Measurements from ENCODE around the gene DNM3. TPM values are rescaled to one million over a fixed set of nuclear protein-coding genes. Genes with fewer than 3 reads are reported as not detected.
A peak's percentile ranks its signal among the peaks of the same experiment; 100 is the strongest.

DNM3 gene
- total RNA-seq, 1 donor from 2014 or later = 1.1 TPM

DNA sequence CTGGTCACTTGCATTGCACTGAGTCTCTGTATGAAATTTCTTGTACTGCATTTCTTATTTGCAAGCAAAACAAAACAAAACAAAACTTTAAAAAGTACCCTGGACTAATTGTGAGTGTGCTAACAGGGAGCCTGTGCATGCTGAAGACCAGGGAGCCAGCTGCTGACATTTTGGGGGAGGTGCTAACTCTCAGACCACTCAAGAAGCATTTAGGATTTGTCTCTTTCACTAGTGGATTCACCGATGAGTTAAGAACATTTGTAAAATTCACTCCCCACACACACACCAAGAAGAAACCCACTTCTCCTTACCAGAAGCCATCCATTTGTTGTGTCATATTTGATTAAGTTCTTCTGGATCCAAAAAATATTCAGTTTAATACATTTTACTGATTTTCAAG lies 483.5 kb downstream of the DNM3 start:
- TF ChIP-seq EZH2phosphoT487 (IDR thresholded peaks at IDR 0.05) (no peak), EZH2 (IDR thresholded peaks at IDR 0.05) (no peak)
- TF ChIP-seq, protein P1, sequence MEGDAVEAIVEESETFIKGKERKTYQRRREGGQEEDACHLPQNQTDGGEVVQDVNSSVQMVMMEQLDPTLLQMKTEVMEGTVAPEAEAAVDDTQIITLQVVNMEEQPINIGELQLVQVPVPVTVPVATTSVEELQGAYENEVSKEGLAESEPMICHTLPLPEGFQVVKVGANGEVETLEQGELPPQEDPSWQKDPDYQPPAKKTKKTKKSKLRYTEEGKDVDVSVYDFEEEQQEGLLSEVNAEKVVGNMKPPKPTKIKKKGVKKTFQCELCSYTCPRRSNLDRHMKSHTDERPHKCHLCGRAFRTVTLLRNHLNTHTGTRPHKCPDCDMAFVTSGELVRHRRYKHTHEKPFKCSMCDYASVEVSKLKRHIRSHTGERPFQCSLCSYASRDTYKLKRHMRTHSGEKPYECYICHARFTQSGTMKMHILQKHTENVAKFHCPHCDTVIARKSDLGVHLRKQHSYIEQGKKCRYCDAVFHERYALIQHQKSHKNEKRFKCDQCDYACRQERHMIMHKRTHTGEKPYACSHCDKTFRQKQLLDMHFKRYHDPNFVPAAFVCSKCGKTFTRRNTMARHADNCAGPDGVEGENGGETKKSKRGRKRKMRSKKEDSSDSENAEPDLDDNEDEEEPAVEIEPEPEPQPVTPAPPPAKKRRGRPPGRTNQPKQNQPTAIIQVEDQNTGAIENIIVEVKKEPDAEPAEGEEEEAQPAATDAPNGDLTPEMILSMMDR (IDR thresholded peaks at IDR 0.05) = no peak
- no peaks in the 10 kb centered on the region for H3K36me3 Mint-ChIP-seq
- Histone ChIP-seq H3K9me3 (ENCODE audit: low read depth) (no peaks in the 10 kb centered on the region), H3K79me2 (ENCODE audit: low read depth) (no peaks in the 10 kb centered on the region), H3K36me3 (no peaks in the 10 kb centered on the region), H3K4me2 (no peak overlapping the region), H4K20me1 (ENCODE audit: low read depth) (no peaks in the 10 kb centered on the region), H3K4me1 (no peaks in the 10 kb centered on the region), H3K27me3 (no peaks in the 10 kb centered on the region), H2AFZ (replicated peaks) (peak overlapping the region; percentile 21), H3F3A (ENCODE audit: low read depth) (no peaks in the 10 kb centered on the region), H3K9ac (no peak overlapping the region), H3K4me3 (no peak overlapping the region), H3K27ac (no peak overlapping the region)
- no peak overlapping the region for H3K4me3 Mint-ChIP-seq
- H3K27me3 Mint-ChIP-seq (ENCODE audit: insufficient read depth, low read depth) = peaks cover 5% of the 10 kb centered on the region
- H3K27ac Mint-ChIP-seq = no peak overlapping the region
- DNase-seq (ENCODE audit: low spot score) = no peak
- H3K9me3 Mint-ChIP-seq = no peaks in the 10 kb centered on the region
- peaks cover 8% of the 10 kb centered on the region for H3K4me1 Mint-ChIP-seq

DNA sequence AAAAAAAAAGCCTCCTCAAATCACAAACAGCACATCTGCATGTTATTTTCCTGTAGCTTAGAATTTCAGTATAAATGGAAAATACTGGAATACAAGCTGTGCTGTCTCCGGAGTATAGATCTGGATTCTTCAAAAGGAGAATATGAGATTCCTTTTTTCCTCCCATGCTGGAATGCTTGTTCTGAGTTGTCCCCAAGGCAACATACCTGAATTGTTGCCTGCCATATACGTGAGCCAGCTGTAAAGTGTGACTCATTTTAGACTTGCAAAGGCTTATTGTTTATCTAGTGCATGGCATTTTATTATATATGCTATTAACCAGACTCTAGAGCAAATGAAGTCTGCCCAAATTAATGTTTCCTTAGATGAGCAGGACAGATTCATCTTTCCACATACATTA lies 484.2 kb downstream of the DNM3 start:
- Histone ChIP-seq H2AFZ (replicated peaks) (no peak overlapping the region), H3K4me2 (no peak overlapping the region), H3K79me2 (ENCODE audit: low read depth) (no peaks in the 10 kb centered on the region), H3F3A (ENCODE audit: low read depth) (no peaks in the 10 kb centered on the region), H3K27me3 (no peaks in the 10 kb centered on the region), H3K9ac (no peak overlapping the region), H3K4me3 (no peak overlapping the region), H3K27ac (no peak overlapping the region), H3K9me3 (ENCODE audit: low read depth) (no peaks in the 10 kb centered on the region), H4K20me1 (ENCODE audit: low read depth) (no peaks in the 10 kb centered on the region), H3K36me3 (no peaks in the 10 kb centered on the region), H3K4me1 (no peaks in the 10 kb centered on the region)
- Mint-ChIP-seq H3K4me3 (no peak overlapping the region), H3K4me1 (peaks cover 8% of the 10 kb centered on the region), H3K27me3 (ENCODE audit: insufficient read depth, low read depth) (peaks cover 3% of the 10 kb centered on the region), H3K9me3 (no peaks in the 10 kb centered on the region), H3K36me3 (no peaks in the 10 kb centered on the region), H3K27ac (no peak overlapping the region)
- no peak for DNase-seq (ENCODE audit: low spot score)
- no peak for TF ChIP-seq EZH2 (IDR thresholded peaks at IDR 0.05)

DNA sequence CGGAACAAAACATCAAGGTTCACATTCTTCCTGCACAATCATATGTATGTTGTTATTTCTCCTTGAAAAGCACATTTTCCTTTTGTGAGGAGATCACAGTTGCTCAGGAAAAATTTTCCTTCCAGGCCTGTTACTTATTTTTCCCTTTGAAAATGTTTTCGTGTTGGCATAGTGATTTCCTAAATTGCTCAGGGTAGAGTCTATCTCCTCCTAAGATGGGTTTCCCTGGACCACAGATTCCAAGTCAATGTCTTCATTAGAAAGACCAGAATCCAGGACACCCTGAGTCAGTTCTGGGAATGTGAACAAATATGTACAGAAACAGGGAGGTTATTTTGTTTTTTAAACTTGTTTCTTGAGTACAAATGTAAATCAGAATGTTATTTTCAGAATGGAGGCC lies 484.8 kb downstream of the DNM3 start:
- H3K4me1 ChIP-seq = no peaks in the 10 kb centered on the region
- no peaks in the 10 kb centered on the region for H3K36me3 ChIP-seq
- peaks cover 2% of the 10 kb centered on the region for H3K27me3 Mint-ChIP-seq (ENCODE audit: insufficient read depth, low read depth)
- no peaks in the 10 kb centered on the region for H3K9me3 ChIP-seq (ENCODE audit: low read depth)
- no peaks in the 10 kb centered on the region for H3K79me2 ChIP-seq (ENCODE audit: low read depth)
- no peak overlapping the region for H3K4me2 ChIP-seq
- H3K27ac Mint-ChIP-seq = no peak overlapping the region
- no peak overlapping the region for H3K4me3 ChIP-seq
- no peaks in the 10 kb centered on the region for H4K20me1 ChIP-seq (ENCODE audit: low read depth)
- H3K27me3 ChIP-seq = no peaks in the 10 kb centered on the region
- H3K4me3 Mint-ChIP-seq = no peak overlapping the region
- no peak overlapping the region for H3K9ac ChIP-seq
- no peaks in the 10 kb centered on the region for H3K9me3 Mint-ChIP-seq
- H3F3A ChIP-seq (ENCODE audit: low read depth) = no peaks in the 10 kb centered on the region
- H3K4me1 Mint-ChIP-seq = peaks cover 8% of the 10 kb centered on the region
- no peak overlapping the region for H3K27ac ChIP-seq
- no peaks in the 10 kb centered on the region for H3K36me3 Mint-ChIP-seq
- H2AFZ ChIP-seq (replicated peaks) = no peak overlapping the region
- TF ChIP-seq, protein P1 (IDR thresholded peaks at IDR 0.05) = no peak
- TF ChIP-seq EZH2 (IDR thresholded peaks at IDR 0.05) (no peak), EZH2phosphoT487 (IDR thresholded peaks at IDR 0.05) (no peak)
- DNase-seq (ENCODE audit: low spot score) = no peak

DNA sequence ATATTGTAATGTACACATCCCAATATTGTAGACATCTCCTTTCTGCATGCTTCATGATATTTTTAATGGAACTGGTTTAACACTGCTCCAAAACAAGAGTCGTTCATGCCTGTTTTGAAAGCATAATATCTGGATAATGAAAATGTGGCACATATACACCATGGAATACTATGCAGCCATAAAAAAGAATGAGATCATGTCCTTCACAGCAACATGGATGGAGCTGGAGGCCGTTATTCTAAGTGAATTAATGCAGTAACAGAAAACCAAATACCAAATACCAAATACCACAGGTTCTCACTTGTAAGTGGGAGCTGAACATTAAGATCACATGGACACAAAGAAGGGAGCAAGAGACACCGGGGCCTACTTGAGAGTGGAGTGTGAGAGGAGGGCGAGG lies 487.0 kb downstream of the DNM3 start:
- no peaks in the 10 kb centered on the region for H3F3A ChIP-seq (ENCODE audit: low read depth)
- no peak overlapping the region for H3K27ac ChIP-seq
- TF ChIP-seq EZH2 (IDR thresholded peaks at IDR 0.05) (no peak), EZH2phosphoT487 (IDR thresholded peaks at IDR 0.05) (no peak)
- TF ChIP-seq, protein P1 (IDR thresholded peaks at IDR 0.05) = no peak
- H4K20me1 ChIP-seq (ENCODE audit: low read depth) = no peaks in the 10 kb centered on the region
- Mint-ChIP-seq H3K9me3 (no peaks in the 10 kb centered on the region), H3K27ac (no peak overlapping the region), H3K4me3 (no peak overlapping the region), H3K36me3 (no peaks in the 10 kb centered on the region), H3K4me1 (peaks cover 8% of the 10 kb centered on the region), H3K27me3 (ENCODE audit: insufficient read depth, low read depth) (peaks cover 2% of the 10 kb centered on the region)
- H3K27me3 ChIP-seq = no peaks in the 10 kb centered on the region
- H3K4me3 ChIP-seq = no peak overlapping the region
- H3K79me2 ChIP-seq (ENCODE audit: low read depth) = no peaks in the 10 kb centered on the region
- no peaks in the 10 kb centered on the region for H3K9me3 ChIP-seq (ENCODE audit: low read depth)
- H3K9ac ChIP-seq = no peak overlapping the region
- H3K4me1 ChIP-seq = no peaks in the 10 kb centered on the region
- H3K4me2 ChIP-seq = no peak overlapping the region
- no peak for DNase-seq (ENCODE audit: low spot score)
- no peak overlapping the region for H2AFZ ChIP-seq (replicated peaks)
- no peaks in the 10 kb centered on the region for H3K36me3 ChIP-seq

Measured in neural progenitor cell (in vitro differentiated cells).